Upper lobe of right lung (tissue), 1 donor: ENCODE data around the gene LRRC55. TPM values are rescaled to one million over a fixed set of nuclear protein-coding genes. Genes with fewer than 3 reads are reported as not detected.

Experiments used
- ATAC-seq: fragments of 200-7000 bp; cut with Tn5 transposase; one replicate; pipeline ENCODE4 v1.9.1; 2020; ENCODE audit warnings: mild to moderate bottlenecking, moderate library complexity
- DNase-seq: peaks from one replicate; pipeline ENCODE4 v3.0.0-alpha.2; 2020
- H3K27ac ChIP-seq: fragments of 200-600 bp; one replicate; pipeline ENCODE4 v1.8.0; 2022
- H3K27me3 ChIP-seq: fragments of 200-600 bp; one replicate; pipeline ENCODE4 v1.8.0; 2022; ENCODE audit warnings: mild to moderate bottlenecking
- H3K36me3 ChIP-seq: fragments of 200-600 bp; one replicate; pipeline ENCODE4 v1.8.0; 2022
- H3K4me1 ChIP-seq: fragments of 200-600 bp; one replicate; pipeline ENCODE4 v1.8.0; 2022
- H3K4me3 ChIP-seq: fragments of 200-600 bp; one replicate; pipeline ENCODE4 v1.8.0; 2022; ENCODE audit warnings: mild to moderate bottlenecking
- H3K9me3 ChIP-seq: fragments of 200-600 bp; one replicate; pipeline ENCODE4 v1.8.0; 2022
- intact Hi-C: fragments of 100-400 bp; cut with DNase I; formaldehyde crosslinking; loops from one replicate; pipeline ENCODE4 v1.11.0; 2022
- long read RNA-seq: library from polyadenylated mRNA; unstranded; transcript quantifications from one replicate; pipeline ENCODE4 v2.0.0, GENCODE V29; 2021
- total RNA-seq: library from RNA; stranded (reverse); fragmentation: NEBNext Ultra II Directional; extraction: Animal tissue kit (Norgen Biotek cat#: 25700); gene quantifications from one replicate; pipeline ENCODE4 v1.2.1, GENCODE V29; 2021
- TF ChIP-seq, protein P1 (sequence below): fragments of 200-600 bp; IDR thresholded peaks from one replicate; pipeline ENCODE4 v1.8.0; 2022; ENCODE audit warnings: antibody characterized with exemption
- donor health status: DM: no; HTN: yes; CAD: no; lungs with severe emphysema.

Gene LRRC55, protein sequence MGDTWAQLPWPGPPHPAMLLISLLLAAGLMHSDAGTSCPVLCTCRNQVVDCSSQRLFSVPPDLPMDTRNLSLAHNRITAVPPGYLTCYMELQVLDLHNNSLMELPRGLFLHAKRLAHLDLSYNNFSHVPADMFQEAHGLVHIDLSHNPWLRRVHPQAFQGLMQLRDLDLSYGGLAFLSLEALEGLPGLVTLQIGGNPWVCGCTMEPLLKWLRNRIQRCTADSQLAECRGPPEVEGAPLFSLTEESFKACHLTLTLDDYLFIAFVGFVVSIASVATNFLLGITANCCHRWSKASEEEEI
- not detected for total RNA-seq
- long read RNA-seq, result 0 reads

DNA sequence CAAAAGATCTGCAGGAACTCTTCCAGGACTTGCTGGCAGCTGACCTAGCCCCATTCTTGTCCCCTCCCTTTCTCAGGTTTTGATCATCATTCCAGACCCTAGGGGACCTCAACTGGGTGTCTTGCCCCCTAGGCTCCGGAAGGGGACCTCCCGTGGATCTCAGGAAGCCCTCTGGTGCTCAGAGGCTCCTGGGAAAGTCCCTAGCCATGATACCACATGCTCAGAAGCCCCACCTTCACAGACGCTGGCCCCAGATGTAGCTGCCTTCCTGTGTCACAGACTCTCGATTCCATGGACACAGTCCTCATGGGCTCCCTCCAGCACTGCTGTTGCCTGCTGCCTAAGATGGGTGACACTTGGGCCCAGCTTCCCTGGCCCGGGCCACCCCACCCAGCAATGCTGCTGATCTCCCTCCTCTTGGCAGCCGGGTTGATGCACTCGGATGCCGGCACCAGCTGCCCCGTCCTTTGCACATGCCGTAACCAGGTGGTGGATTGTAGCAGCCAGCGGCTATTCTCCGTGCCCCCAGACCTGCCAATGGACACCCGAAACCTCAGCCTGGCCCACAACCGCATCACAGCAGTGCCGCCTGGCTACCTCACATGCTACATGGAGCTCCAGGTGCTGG, at the start of gene LRRC55:
LRRC55 (plus strand) TSS at position 276 of the 628 bp plus-strand sequence; CDS start at position 346, 70 bp downstream.
- no peaks in the 10 kb centered on the region for H3K9me3 ChIP-seq
- H3K36me3 ChIP-seq, result no peaks in the 10 kb centered on the region
- intact Hi-C loops, result no loop called here
- no peak within 1 kb of the TSS for H3K4me3 ChIP-seq
- DNase-seq (no peak), ATAC-seq (no peak)
- H3K4me1 ChIP-seq, result no peaks in the 10 kb centered on the region
- H3K27ac ChIP-seq, result no peak within 1 kb of the TSS
- TF ChIP-seq, protein P1, sequence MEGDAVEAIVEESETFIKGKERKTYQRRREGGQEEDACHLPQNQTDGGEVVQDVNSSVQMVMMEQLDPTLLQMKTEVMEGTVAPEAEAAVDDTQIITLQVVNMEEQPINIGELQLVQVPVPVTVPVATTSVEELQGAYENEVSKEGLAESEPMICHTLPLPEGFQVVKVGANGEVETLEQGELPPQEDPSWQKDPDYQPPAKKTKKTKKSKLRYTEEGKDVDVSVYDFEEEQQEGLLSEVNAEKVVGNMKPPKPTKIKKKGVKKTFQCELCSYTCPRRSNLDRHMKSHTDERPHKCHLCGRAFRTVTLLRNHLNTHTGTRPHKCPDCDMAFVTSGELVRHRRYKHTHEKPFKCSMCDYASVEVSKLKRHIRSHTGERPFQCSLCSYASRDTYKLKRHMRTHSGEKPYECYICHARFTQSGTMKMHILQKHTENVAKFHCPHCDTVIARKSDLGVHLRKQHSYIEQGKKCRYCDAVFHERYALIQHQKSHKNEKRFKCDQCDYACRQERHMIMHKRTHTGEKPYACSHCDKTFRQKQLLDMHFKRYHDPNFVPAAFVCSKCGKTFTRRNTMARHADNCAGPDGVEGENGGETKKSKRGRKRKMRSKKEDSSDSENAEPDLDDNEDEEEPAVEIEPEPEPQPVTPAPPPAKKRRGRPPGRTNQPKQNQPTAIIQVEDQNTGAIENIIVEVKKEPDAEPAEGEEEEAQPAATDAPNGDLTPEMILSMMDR, result no peak
- no peaks in the 10 kb centered on the region for H3K27me3 ChIP-seq

DNA sequence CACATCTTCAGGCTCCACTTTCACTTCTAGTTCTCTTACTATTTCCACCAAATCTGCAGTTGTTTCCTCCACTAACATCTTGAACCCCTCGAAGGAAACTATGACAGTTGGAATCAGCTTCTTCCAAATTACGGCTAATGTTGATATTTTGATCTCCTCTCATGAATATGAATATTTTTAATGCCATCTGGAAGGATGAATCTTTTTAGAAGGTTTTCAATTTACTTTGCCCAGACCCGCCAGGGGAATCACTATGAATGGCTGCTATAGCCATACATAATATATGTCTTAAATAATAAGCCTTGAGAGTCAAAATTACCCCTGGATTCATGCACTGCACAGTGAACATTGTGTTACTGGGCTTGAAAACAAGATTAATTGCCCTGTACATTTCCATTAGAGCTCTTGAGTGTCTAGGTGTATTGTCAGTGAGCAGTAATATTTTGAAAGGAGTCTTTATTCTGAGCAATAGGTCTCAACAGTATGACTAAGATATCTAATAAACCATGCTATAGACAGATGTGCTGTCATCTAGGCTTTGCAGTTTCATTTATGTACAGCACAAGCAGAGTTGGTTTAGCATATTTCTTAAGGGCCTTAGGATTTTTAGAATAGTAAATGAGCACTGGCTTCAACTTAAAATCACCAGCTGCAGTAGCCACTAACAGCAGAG, 48.3 kb upstream of the LRRC55 start:
- TF ChIP-seq, protein P1, result no peak
- no peak overlapping the region for H3K27ac ChIP-seq
- no peaks in the 10 kb centered on the region for H3K36me3 ChIP-seq
- no peaks in the 10 kb centered on the region for H3K27me3 ChIP-seq
- DNase-seq (no peak), ATAC-seq (no peak)
- H3K4me3 ChIP-seq, result no peak overlapping the region
- H3K4me1 ChIP-seq, result no peaks in the 10 kb centered on the region
- H3K9me3 ChIP-seq, result no peaks in the 10 kb centered on the region
- intact Hi-C loops, result loop anchor here (5.0 kb wide), 1 partner anchor 119 kb away; no protein-coding TSS in a partner anchor

DNA sequence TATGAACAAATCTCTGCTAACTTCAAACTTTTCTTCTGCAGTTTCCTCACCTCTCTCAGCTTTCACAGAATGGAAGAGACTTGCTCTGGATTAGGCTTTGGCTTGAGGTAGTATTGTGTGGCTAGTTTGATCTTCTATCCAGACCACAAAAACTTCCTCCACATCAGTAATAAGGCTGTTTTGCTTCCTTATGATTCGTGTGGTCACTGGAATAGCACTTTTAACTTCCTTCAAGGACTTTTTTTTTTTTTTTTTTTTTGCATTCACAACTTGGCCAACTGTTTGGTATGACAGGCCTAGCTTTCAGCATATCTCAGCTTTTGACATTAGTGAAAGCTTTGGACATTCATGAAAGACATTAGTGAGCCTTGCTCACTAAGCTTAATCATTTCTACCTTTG, 47.5 kb upstream of the LRRC55 start:
- DNase-seq, result no peak
- Histone ChIP-seq H3K4me1 (no peaks in the 10 kb centered on the region), H3K4me3 (no peak overlapping the region), H3K27ac (no peak overlapping the region), H3K36me3 (no peaks in the 10 kb centered on the region), H3K9me3 (no peaks in the 10 kb centered on the region), H3K27me3 (no peaks in the 10 kb centered on the region)
- TF ChIP-seq, protein P1, result no peak
- intact Hi-C loops, result loop anchor here (5.0 kb wide), 1 partner anchor 118 kb away; no protein-coding TSS in a partner anchor
- ATAC-seq, result no peak

DNA sequence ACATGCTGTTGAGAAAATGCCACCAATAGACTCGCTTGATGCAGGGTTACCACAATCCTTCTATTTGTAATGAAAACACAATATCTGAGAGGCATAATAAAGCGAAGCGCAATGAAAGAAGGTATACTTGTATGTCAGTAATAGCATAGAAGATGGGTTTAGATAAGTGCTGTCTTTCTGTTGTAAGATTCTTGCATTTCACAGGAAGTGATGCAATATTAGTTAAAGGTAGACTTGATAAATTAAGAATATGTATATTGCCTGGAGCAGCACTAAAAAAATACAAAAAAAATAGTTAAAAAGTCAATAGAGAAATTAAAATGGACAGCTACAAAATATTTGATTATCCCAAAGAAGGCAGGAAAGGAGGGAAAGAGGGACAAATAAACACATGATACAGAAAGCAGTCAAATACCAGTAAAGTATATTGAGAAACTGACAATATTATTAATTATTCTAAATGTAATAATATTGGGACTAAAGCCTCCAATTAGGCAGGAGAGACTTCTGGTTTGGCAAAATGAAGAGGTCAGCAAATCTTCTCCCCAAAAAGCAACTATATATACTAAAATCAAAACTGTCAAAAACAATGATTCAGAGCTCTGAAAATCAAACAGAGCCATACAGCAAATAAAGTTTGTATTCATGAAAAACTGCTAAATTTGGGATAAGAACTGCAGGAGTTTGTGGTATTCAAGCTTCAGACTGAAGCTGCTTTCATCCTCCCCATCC, 46.6 kb upstream of the LRRC55 start:
- Histone ChIP-seq H3K4me3 (no peak overlapping the region), H3K36me3 (no peaks in the 10 kb centered on the region), H3K9me3 (no peaks in the 10 kb centered on the region), H3K27me3 (no peaks in the 10 kb centered on the region), H3K4me1 (no peaks in the 10 kb centered on the region), H3K27ac (no peak overlapping the region)
- no peak for ATAC-seq
- TF ChIP-seq, protein P1, result no peak
- intact Hi-C loops, result no loop called here
- no peak for DNase-seq

DNA sequence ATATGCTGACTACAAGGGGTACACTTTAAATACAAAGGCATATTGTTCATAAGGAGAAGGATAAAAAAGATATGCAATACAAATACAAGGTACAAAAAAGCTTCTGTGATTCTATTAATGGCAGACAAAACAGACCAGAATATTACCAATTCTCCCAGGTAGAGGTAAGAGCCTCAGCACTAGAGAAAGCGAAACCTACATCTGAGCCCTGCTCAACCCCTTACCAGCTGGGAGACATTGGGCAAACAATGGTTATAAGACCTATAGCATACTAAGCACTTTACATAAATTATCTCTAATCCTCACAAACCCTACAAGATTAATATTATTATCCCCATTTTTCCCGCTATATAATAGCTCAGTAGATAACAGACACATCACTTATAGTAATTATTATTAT, 41.2 kb upstream of the LRRC55 start:
- Histone ChIP-seq H3K27ac (no peak overlapping the region), H3K27me3 (no peaks in the 10 kb centered on the region), H3K4me3 (no peak overlapping the region), H3K36me3 (no peaks in the 10 kb centered on the region), H3K9me3 (no peaks in the 10 kb centered on the region), H3K4me1 (no peaks in the 10 kb centered on the region)
- TF ChIP-seq, protein P1, result no peak
- intact Hi-C loops, result no loop called here
- DNase-seq (no peak), ATAC-seq (no peak)
